Common myeloid progenitor, CD34-positive (primary cell): ENCODE measurements around the gene ADGRL4.

Experiments
- CTCF ChIA-PET: fragments of 350-600 bp; sonication (Branson Sonifier 250); formaldehyde crosslinking; loops from one replicate; lab custom pipeline; 2021; ENCODE audit warnings: antibody characterized with exemption; lab: Charles Lee
- POLR2A ChIA-PET: fragments of 350-600 bp; sonication (Branson Sonifier 250); formaldehyde crosslinking; loops from one replicate; lab custom pipeline; 2021; ENCODE audit warnings: antibody characterized with exemption; lab: Charles Lee
- DNase-seq, 3 donors: peaks; one replicate each; pipeline versions ENCODE4 v3.0.0 to v3.0.0-alpha.2; 2013
- H3K27ac ChIP-seq, 2 experiments: 1 replicate in 1 of 2; 2 replicates in 1 of 2; pipeline ENCODE4 v1.7.0; 2013; ENCODE audit warnings: inconsistent platforms in 2 of 2, low read length in 2 of 2, mild to moderate bottlenecking in 2 of 2, low read depth in 1 of 2, moderate library complexity in 1 of 2; ENCODE audit not compliant: severe bottlenecking in 2 of 2, insufficient read depth in 1 of 2, poor library complexity in 1 of 2
- H3K27me3 ChIP-seq, 5 experiments: replicated peaks in 2 of 5; 1 replicate in 3 of 5; 2 replicates in 2 of 5; pipeline versions ENCODE4 v1.6.1 to v1.7.0; 2013; ENCODE audit warnings: low read length in 4 of 5, mild to moderate bottlenecking in 2 of 5, moderate library complexity in 2 of 5, inconsistent platforms in 1 of 5; ENCODE audit not compliant: insufficient read depth in 5 of 5, control insufficient read depth in 4 of 5
- H3K36me3 ChIP-seq, 4 experiments: 1 replicate in 2 of 4; 2 replicates in 2 of 4; pipeline versions ENCODE4 v1.6.1 to v1.7.0; 2013; ENCODE audit warnings: low read length in 3 of 4, control low read depth in 1 of 4, mild to moderate bottlenecking in 1 of 4; ENCODE audit not compliant: control insufficient read depth in 4 of 4, insufficient read depth in 4 of 4
- H3K4me1 ChIP-seq, 4 experiments: 1 replicate in 3 of 4; 2 replicates in 1 of 4; pipeline versions ENCODE4 v1.6.1 to v1.7.1; 2013; ENCODE audit warnings: low read length in 3 of 4, mild to moderate bottlenecking in 3 of 4, control low read depth in 1 of 4, inconsistent platforms in 1 of 4, moderate library complexity in 1 of 4; ENCODE audit not compliant: control insufficient read depth in 4 of 4, insufficient read depth in 4 of 4; ENCODE audit errors: control extremely low read depth in 1 of 4
- H3K4me3 ChIP-seq, 7 experiments: 1 replicate in 4 of 7; 2 replicates in 3 of 7; pipeline versions ENCODE4 v1.5.1 to v1.7.0; 2013; ENCODE audit warnings: mild to moderate bottlenecking in 7 of 7, low read length in 6 of 7, moderate library complexity in 6 of 7, inconsistent platforms in 2 of 7, low read depth in 2 of 7, control low read depth in 1 of 7; ENCODE audit not compliant: insufficient read depth in 4 of 7, control insufficient read depth in 1 of 7; ENCODE audit errors: extremely low read depth in 1 of 7
- H3K9me3 ChIP-seq, 5 experiments: 1 replicate in 4 of 5; 2 replicates in 1 of 5; pipeline versions ENCODE4 v1.6.1 to v1.7.1; 2013; ENCODE audit warnings: low read length in 4 of 5, mild to moderate bottlenecking in 2 of 5, inconsistent platforms in 1 of 5, low read depth in 1 of 5, moderate library complexity in 1 of 5; ENCODE audit not compliant: control insufficient read depth in 4 of 5, insufficient read depth in 2 of 5; ENCODE audit errors: control extremely low read depth in 1 of 5
- WGBS: methylation state at CpG from one replicate; pipeline ENCODE4 v1.1.5; 2013; ENCODE audit not compliant: insufficient coverage; 5-methylcytosine and 5-hydroxymethylcytosine counted together

The ADGRL4 gene

DNA sequence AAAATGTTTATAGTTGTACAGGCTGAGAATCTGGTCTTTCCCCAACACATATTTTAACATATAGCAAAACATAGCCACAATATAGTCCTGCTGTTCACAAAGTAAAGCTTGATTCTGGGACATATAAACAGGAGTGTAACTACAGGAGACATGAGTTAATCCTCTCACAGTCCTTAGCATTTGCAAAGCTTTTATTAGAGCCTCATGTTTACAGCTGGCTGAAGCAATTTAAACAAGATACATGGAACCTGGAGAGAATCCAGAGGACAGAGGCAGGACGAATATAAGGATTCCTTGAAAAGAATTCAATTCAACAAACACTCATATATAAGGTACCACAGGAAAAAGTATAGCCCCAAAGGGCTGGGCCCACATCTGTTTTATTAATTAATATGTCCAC, 163.4 kb downstream of the ADGRL4 start:
- no CpG with 5 or more reads among the region's 1 CpG for WGBS
- DNase-seq: no peak
- H3K27me3 ChIP-seq: no peaks in the 10 kb centered on the region
- H3K36me3 ChIP-seq: no peaks in the 10 kb centered on the region
- CTCF ChIA-PET: interaction anchor here (0.7 to 1.3 kb wide), 3 partner anchors 9 to 511 kb away, joined by 3 read pairs; no protein-coding TSS in a partner anchor
- H3K27ac ChIP-seq: no peak overlapping the region
- peaks cover 0 to 7% (median 0%) of the 10 kb centered on the region in 4 experiments for H3K4me1 ChIP-seq
- H3K9me3 ChIP-seq: no peaks in the 10 kb centered on the region
- POLR2A ChIA-PET: no interaction called here
- no peak overlapping the region for H3K4me3 ChIP-seq

- no peaks in the 10 kb centered on the region for H3K27me3 ChIP-seq
- H3K9me3 ChIP-seq: no peaks in the 10 kb centered on the region
- no peak overlapping the region for H3K27ac ChIP-seq
- ChIA-PET CTCF (interaction anchor here (0.7 to 2.9 kb wide), 9 partner anchors 12 to 1982 kb away, joined by 3 to 20 read pairs (median 4); no protein-coding TSS in a partner anchor), POLR2A (no interaction called here)
- peak in 2 of 3 donors; percentile 43 to 50 for DNase-seq
- no peaks in the 10 kb centered on the region for H3K36me3 ChIP-seq
- WGBS: 54% methylated on average over 8 of the region's 8 CpGs
- no peak overlapping the region for H3K4me3 ChIP-seq
- H3K4me1 ChIP-seq: peaks cover 0 to 11% (median 0%) of the 10 kb centered on the region in 4 experiments
These were observed 165.9 kb downstream of the ADGRL4 start for GRCh38 chr1:78840453-78841271.
